HG02610 (cell line): ENCODE results near the gene RAB11FIP5.
"Not testable (repeated sequence)": the region's sequence is repeated elsewhere in the genome, so short reads cannot be mapped to it uniquely, and the experiment has no call there.

ENCODE experiments used
- ATAC-seq: cut with Tn5 transposase; IDR thresholded peaks from one replicate; pipeline ENCODE4 v1.9.1; 2021; ENCODE audit warnings: mild to moderate bottlenecking, moderate library complexity; ENCODE audit not compliant: unreplicated experiment

Gene RAB11FIP5

DNA sequence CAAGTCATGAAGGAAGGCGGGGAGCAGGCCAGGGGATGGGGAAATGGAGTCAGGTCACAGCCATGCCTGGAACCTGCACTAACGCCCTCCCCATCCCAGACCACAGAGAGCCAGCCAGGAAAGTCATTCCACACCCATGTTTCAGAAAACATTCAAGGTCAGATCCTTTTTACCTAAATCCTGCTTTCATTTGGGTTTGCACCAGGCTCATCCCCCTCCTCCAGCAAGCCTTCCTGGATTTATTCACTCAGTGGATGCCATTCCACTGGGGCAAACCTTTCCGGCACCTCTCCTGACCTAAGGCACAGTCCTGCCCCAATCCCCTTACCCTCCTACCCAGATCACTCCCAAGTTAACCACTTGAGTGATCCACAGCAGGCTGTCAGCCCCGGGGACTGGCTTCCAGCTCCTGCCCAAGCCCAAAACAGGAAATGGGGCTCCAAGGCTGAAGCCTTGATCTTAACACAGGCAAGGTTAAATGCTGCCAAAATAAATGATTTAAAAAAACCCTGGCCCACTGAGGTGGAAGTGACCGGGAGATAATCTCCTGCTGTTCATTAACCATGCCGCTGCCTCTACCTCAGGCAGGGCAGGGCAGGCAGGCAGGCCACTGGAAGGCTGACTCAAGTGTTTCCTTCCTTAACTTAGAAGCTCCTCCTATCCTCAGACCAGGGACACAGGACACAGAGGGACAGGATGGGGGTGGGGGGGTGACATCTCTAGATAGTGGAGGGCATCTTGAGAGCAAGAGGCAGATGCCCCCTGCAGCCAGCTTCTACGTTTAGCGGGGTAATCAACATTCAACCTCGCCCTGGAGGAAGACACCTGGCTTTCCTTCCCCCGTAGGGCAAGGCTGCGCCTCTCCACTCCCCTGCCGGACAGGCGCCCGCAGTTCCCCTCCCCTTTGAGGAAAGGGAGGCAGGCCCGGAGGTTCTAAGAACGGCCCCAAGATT, 1.4 kb downstream of the RAB11FIP5 start:
- ATAC-seq = no peak

DNA sequence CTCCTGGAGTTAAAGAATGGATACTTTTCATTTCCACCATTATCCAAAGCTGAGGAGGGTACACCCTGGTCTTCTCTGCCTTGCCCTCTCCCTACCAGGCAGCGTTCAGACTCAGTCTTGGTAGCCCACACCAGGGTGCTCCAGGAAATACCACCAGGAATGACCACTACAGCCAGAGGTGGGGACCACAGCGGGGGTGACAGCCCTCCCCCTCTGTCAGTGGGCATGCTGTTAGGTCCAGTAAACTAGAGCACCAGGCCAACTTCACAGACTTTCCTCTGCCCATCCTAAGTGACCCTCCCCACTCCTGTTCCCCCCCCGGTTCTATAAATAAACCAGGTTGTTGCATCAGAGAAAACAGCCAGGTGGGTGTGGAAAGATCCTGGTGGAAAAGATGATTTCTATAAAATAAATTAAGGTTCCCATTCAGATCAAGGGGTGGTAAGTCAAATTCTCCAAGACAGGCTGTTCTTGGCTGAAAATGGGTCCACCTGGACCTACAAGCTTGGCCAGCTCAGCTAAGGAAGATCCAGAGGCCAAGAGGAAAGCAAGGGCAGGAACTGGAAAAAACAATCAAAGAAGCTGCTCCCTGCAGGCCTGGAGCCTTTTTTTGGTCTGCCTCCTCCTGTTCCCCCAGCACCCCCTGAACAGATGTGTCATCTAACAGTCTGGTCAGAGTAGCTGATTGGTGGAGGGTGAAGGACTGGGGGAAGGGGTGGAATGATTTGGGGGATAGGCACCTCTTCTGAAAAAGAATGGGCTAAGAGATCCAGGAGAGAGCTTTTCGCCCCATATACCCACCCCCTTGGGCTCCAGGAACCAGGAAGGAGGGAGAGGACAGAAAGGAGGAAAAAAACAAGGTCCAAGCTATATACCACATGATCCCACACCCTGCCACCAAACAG, 2.3 kb downstream of the RAB11FIP5 start:
- ATAC-seq = no peak

DNA sequence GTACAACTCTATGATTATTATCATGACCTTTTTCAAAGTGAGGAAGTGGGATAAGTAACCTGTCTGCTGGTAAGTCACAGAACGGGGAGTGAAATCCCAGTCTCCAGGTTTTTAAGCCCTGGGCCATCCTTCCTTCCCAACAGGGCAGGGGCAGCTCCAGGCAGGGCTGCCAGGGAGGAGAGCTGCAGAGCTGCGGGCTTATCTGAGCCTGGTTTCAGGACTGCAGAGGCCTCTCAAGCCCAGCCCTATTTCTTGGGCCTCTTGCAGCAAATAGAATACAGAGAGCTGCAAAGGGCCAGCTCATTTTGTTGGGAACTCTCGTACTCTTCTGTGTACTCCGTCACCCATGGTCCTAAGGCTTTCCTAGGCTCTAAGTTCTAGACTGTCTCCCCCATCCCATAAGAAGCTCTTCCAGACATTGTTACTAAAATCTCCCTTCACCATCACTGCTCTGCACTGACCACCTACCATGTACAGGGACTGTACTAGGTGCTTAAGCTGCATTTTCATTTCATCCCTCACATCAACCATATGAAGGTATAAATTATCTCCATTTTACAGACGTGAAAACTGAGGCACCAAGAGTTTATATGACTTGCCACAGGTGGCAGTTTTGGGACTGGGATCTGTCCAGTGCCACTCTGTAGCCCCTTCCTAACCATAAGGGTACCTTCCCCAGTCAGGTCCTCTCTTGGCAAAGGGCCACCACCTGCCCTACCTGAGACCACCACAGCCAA, 3.1 kb downstream of the RAB11FIP5 start:
- ATAC-seq = no peak

DNA sequence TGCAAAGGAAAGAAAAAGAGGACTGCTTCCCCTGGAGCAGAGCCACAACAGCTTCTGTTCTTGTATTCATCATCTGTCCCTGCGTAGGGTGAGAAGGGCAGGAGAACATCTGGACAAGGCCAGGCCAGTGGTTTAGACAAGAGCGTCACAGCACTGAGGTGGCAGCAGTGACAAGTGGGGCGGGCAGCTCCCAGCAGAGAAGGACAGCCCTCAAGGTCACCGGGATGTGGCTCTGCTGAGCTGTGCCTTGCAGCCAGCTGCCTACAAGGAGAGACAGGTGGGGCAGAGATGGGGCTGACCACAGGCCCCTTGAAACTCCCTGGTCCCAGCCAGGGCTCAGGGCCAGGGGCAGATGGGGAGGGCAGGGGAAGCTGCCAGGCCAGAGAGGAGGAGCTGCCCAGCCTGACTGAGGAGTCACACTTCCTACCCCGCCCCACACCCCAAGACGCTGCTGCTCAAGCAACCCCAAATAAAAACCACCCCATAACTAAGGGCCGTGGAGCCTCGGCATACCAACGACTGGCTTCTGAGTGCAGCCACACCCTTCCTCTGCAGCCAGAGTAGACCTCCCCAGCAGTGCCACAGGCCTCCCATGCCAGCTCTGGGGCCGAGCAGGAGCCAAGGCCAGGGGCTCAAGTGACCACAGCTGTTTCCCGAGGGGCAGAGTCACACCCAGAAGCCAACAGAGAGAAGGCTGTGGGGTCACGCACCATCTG, 5.4 kb downstream of the RAB11FIP5 start:
- ATAC-seq = no peak

DNA sequence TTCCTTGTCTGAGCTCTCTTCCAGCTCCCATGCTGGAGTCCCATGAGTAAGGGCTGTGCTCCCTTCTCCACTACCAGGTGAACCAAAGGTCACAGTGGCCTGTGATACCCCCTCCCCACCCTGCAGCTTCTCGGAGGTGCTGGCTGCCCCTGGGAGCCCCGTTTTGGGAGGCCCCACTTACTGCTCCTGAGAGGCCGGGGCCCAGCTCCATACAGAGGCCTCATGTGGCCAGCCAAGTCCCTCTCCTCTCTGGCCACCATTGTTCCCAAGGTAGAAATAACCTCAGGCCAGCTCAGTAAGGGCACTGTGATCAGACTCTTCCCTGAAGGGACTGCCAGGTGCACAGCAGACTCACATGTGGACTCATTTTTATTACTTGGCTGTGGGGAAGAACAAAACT, 6.0 kb downstream of the RAB11FIP5 start:
- ATAC-seq = no peak

DNA sequence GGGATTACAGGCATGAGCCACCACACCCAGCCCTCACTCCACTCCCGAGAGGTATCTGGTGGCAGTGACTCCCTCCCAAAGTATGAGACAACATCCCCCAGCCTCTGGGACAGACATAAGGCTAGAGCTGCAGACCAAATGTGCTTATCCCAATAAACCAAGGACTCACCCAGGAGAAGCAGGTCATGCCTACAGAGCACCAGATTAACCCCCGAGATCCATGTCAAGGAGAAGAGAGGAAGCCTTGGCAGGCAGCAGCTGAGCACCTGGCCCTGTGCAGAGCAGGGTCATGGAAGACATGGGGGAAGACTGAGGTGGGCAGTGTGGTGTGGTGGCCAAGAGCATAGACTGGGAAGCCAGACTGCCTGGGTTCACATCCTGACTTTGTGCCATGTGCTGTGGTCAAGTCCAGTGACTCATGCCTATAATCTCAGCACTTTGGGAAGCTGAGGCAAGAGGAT, 7.2 kb downstream of the RAB11FIP5 start:
- ATAC-seq = no peak

DNA sequence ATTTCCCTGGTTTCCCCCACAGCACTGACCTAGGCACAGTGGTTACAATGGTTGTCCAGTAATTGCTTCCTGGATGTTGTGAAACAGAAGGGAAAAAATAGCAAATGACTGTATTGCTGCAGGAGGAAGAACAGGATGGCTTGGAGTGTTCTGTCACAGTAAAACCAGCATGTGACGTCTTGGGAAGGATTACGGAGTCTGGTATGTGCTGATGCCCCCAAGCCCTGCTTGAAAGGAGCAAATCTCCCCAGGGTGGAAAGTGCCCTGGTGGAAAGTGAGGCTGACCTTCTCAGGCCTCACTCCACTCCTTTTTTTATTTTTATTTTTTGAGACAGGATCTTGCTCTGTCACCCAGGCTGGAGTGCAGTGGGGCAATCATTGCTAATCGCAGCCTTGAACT, 7.8 kb downstream of the RAB11FIP5 start:
- ATAC-seq = no peak

DNA sequence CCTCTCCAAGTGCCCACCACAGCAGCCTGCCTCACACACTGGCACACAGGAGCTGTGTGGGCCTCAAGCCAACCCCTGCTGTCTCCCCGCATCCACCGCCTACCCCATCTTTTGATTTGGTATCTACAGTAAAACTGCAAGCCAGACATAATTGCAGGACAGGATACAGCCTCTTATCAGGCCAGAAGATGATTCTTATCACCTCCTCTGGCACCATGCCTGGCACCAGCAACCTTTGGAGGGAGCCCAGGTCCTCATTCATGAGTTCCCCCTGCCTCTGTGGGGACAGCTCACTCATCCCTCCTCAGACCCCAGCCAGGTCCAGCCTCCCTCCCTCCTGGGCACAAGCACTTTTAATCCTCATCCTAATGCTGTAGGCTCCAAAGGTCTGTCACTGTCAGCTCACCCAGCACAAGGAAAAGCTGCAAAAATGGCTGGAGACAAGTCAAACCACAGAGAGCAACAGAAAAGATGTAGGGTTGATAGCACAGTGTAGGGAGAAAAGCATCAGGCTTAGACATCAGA, 9.7 kb downstream of the RAB11FIP5 start:
- ATAC-seq = no peak

DNA sequence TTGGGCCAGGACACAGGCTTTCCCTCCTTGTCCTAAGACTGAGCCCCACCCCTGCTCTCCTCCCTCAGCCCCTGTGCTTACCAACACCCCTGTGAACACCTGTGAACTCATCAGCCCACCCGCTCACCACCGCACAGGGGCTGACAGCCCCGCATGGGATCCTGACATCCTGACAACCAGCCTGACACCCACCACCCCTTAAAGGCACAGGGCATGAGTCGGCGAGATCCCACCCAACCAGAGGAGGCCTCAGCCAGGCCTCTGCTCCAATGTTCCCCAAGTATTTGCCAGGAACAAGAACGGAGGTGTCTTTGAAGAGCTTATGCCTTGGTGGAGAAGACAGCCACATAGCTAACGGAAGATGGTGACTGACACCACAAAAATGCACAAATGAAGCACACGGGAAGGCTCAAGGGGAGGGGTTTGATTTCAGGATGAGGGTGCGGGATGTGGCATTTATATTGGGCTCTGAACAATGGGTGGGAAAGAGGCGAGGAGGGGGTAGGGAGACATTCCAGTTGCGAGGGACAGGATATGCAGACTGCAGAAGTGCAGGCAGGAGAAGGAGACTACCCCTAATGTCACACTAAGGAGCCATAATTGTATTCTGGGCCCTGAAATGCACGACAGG, 11.0 kb downstream of the RAB11FIP5 start:
- no peak for ATAC-seq

DNA sequence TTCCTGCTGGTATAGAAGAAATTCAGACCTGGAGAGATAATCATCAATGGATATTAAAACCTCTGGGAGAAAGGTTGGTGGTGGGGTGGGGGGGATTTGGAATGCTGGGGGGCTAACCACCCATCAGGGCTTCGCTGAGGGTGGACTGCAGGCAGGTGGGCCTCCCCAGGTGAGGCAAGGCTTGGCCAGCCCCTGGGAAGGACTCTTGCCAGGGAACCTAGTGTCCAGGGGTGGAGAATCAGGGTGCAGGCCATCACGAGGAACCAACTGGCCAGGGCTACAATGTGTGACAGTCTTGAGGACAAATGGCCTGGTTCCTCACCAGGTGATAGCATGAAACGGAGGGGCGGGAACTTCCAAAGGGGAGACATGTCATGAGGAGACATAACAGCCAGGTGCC, 11.8 kb downstream of the RAB11FIP5 start:
- ATAC-seq = no peak

DNA sequence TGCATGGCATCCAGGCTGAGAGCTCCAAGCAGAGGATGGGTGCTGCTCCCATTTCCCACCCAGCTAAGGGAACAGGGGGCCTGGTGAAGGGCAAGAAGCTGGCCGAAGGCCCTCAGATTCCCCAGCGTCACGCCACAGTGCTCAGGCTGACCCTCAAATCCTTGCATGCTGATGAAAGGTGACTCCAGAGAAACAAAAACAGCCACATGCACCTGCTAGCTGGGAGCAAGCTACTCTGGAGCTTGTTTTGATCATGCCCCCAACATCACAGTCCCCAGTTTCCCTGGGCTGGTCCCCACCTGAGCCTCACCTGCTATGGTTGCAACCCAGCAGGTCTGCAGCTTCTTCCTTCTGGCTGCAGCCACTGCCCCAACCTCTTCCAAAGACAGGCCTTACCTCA, 13.3 kb downstream of the RAB11FIP5 start:
- ATAC-seq = no peak

DNA sequence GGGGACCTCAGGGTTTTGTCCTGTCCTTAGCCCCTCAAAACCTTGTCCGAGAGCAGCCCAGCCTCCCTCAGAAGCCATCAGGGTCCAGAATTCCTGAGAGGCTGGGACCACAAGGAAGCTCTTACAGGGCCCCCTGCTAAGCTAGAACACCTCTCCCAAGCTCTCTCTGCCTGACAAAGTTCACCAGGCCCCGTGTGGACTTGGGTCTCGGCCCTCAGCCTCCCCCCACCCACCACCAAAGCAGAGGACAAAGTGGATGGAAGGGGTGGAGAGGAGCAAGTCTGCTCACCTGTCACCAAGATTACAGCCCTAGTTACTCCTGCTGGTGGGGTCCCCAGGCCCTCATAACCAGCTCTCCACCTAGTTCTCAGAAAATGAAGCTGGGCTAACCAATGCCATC, 16.8 kb downstream of the RAB11FIP5 start:
- no peak for ATAC-seq

DNA sequence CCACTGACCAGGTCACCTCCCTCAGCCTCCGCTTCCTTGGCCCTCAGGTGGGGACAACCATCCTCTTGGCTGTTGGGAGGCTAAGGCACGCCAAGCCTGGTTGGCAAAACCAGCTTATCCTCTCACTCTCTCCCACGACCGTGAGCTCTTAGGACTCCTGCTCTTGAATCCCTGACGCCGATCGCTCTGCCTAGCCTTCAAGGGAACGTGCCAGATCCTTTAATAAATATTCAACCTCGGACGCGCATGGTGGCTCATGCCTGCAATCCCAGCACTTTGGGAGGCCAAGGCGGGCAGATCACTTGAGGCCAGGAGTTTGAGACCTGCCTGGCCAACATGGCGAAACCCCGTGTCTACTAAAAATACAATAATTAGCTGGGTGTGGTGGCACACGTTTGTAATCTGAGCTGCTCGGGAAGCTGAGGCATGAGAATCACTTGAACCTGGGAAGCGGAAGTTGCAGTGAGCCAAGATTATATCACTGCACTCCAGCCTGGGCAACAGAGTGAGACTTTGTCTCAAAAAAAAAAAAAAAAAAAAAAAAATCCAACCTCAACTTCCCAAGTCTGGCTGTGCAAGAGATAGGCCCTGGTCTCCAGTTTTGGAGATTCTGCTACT, 19.0 kb downstream of the RAB11FIP5 start:
- ATAC-seq = not testable (repeated sequence)

DNA sequence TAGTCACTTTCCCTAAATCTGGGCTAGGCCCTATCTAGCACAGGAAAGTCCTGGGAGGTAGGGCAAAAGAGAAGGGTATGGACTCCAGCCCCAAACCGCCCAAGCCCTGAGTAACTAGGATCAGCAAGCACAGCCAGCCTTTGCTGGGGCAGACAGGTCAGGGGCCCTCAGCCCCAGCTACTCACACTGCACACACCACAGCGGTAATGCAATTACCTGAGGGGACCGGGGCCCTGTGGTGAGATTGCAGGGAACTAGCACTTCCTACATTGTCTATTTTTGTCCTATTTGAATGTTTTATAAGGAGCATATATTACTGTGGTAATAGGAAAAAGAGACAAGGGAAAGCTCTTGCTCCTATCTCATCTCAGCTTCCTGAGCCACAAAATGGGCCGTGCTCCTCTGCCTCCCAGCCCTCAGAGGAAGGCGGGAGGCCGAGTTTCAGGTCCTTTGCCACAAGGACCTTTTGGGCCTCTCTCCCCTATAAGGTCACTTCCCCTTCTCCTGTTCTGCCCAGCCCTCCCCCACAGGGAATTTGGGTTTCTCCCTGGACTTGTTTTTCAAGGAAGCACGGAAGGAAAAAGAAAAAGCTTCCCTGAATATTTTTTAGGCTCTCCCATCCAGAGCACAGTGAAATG, 20.5 kb downstream of the RAB11FIP5 start:
- ATAC-seq = no peak

DNA sequence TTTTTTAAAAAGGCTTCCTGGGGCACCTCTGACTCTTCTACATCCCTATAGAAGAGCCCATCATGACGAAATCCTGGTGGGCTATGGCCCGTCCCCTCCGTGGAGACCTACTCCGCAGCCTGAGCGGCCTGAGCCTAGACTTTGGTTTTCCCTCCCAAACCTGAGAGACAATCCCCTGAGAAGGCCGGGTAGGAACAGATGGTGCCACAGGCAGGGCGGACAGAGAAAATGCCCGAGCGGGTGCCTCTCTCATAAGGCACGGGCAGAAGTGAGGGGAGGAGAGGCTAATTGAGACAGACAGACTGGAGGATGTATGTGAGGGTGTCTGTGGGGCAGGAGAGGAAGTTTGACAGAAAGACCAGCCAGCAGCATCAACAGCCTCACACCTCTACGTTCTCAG, 21.1 kb downstream of the RAB11FIP5 start:
- ATAC-seq = no peak

DNA sequence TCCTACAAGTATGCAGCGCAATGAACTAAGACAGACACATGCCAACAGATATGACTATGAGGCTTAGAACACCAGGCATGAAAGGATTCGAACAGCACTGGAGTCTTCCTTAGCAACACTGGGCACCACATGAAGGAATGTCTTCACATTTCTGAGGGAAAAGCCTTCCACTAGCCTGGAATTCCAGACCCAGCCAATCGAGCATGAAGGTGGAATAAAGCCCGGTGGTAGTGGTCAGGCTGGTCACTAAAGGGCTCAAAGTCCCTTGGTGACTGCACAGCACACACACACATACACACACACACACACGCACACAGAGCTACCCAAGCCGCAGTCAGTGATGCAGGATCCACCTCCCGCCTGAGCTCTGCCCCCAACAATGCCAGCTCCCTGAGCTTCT, 21.6 kb downstream of the RAB11FIP5 start:
- ATAC-seq = no peak

DNA sequence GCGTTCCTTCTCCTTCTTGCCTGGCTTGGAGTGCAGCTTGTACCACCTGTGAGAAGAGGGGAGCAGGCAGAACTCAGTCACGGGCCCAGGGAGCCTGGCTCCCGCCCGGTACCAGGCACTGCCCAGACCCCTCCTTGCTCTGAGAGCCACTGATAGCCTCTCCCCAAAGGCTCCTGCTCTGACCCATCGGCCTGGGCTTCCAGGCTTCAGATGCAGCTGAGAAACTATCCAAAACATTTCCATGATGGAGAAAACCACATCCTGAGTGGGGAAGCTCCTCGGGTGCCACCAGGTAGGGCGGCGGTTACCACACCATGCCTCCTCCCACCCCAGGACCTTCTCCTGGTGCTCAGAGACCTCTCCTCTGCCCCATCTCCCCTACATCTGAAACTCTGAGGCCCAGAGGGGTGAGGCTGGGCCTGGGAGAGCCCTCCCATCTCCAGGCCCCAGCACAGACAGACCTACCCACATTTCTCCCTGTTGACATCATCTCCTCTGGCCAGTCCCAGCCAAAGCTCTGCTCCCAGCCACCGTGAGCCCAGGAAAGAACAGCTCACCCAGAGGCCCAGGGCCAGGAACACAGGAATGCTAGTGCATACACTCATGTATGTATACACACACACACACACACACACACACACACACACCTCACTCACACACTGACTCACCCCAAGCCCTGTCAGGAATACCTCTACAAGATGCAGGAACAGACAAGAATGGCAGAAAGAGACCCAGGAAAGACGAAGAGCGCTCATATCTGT, 23.3 kb downstream of the RAB11FIP5 start:
- ATAC-seq = no peak

DNA sequence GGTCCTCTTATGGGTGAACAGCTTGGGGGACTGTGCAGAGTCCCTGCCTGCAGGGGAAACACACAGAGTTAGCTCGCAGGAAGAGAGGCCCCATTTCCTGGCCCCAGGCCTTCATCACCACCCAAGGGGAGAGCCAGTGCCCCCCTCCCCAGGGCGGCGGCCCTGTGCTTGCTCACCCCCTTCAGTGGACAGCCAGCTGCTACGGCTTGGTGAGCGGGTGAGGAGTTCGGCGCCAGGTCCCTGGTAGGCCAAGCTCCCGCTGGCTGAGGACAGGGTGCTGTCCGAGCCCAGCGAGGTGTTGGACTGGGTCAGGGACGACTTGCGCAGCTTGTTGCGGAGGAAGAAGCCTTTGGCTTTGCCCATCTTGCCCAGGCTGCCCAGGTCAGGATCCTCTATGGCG, 24.0 kb downstream of the RAB11FIP5 start:
- ATAC-seq = no peak
